GM10248 (cell line): ENCODE measurements around the gene VMAC.

ENCODE experiments used
- CTCF ChIA-PET: fragments of 300-600 bp; sonication (Branson Sonifier 250); formaldehyde crosslinking; extraction: SDS; loops from one replicate; lab custom pipeline; 2021; ENCODE audit warnings: antibody characterized with exemption; lab: Yijun Ruan, JAX
- POLR2A ChIA-PET: fragments of 350-650 bp; sonication (Branson Sonifier 250); formaldehyde crosslinking; extraction: SDS; loops from one replicate; lab custom pipeline; 2020; ENCODE audit warnings: antibody characterized with exemption; lab: Yijun Ruan, JAX
- DNase-seq: peaks from one replicate; pipeline ENCODE4 v3.0.0; 2012; ENCODE audit errors: extremely low spot score
- CTCF ChIP-seq: IDR thresholded peaks from 2 replicates; pipeline ENCODE4 v1.5.1; 2012; ENCODE audit warnings: mild to moderate bottlenecking, low read depth; ENCODE audit errors: extremely low read depth, missing control alignments, control extremely low read depth

Gene VMAC

GRCh38 chr19:5893907-5894703, 10.6 kb upstream of the VMAC start:
- ChIA-PET POLR2A (no interaction called here), CTCF (interaction anchor here (1.1 to 1.4 kb wide), 3 partner anchors 9 to 90 kb away, joined by 7 read pairs; partner anchors contain the start of gene NDUFA11)
- no peak for DNase-seq
- no peak for TF ChIP-seq CTCF

- ChIA-PET POLR2A (no interaction called here), CTCF (interaction anchor here (1.2 kb wide), 1 partner anchor 91 kb away, joined by 3 read pairs; no protein-coding TSS in a partner anchor)
- TF ChIP-seq CTCF, result no peak
- no peak for DNase-seq
Observed at GRCh38 chr19:5894704-5895349, 9.8 kb upstream of the VMAC start.

GRCh38 chr19:5895409-5895808, 9.3 kb upstream of the VMAC start:
- CTCF ChIA-PET, result interaction anchor here (1.2 kb wide), 1 partner anchor 92 kb away, joined by 3 read pairs; no protein-coding TSS in a partner anchor

GRCh38 chr19:5895890-5896289, 8.8 kb upstream of the VMAC start:
- CTCF ChIA-PET, result interaction anchor here (1.2 kb wide), 1 partner anchor 93 kb away, joined by 3 read pairs; no protein-coding TSS in a partner anchor
- POLR2A ChIA-PET, result interaction anchor here (0.5 kb wide), 1 partner anchor 756 kb away, joined by 3 read pairs; no protein-coding TSS in a partner anchor
- no peak for DNase-seq
- TF ChIP-seq CTCF, result no peak

More at GRCh38 chr19:5895409-5895808, 9.3 kb upstream of the VMAC start:
- POLR2A ChIA-PET, result interaction anchor here (0.5 kb wide), 1 partner anchor 755 kb away, joined by 3 read pairs; no protein-coding TSS in a partner anchor
- DNase-seq, result no peak
- no peak for TF ChIP-seq CTCF

GRCh38 chr19:5896365-5897076, 8.2 kb upstream of the VMAC start:
- CTCF ChIA-PET, result interaction anchor here (0.6 to 1.4 kb wide), 3 partner anchors 10 to 102 kb away, joined by 3 read pairs; no protein-coding TSS in a partner anchor
- POLR2A ChIA-PET, result no interaction called here
- DNase-seq, result no peak
- no peak for TF ChIP-seq CTCF

- DNase-seq, result no peak
- ChIA-PET POLR2A (no interaction called here), CTCF (interaction anchor here (0.6 to 1.4 kb wide), 3 partner anchors 9 to 103 kb away, joined by 3 read pairs; no protein-coding TSS in a partner anchor)
- TF ChIP-seq CTCF, result peak; percentile 14
Observed at GRCh38 chr19:5897189-5897969, 7.3 kb upstream of the VMAC start.
